ENCODE measurements around the gene ATXN7. TPM values are rescaled to one million over a fixed set of nuclear protein-coding genes. Genes with fewer than 3 reads are reported as not detected.

ATXN7 gene
- total RNA-seq, 1 experiment from 2014 or later: 11.3 TPM

DNA sequence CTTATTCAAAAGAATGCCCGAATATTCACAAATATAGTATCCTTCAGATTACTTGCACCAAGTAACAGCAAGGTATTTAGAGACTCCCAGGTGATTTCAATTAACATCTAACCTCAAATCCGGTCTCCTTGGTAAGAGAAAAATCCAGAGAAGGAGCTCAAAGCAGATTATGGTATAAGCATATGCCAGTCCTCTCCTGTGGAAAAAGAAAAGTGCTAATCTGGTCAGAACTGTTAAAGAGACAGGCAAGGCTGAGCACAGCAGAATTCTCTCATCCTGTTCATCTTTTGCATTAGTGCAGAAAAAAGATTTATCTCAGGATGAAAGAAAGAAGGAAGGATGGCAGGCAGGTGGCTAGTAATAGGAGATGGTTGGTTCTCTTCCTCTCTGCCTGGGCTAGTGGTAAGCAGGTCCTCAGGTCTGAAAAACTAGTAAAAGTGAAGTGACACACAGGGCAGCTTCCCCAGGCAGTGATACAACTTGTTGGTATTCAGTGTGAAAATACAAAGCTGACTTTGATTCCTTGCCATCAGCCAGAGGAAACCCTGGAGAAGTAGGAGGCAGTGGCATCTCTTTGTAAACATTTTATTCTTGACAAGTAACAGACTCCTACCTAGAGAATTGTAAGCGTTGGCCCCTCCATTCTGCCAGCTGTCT is 14.2 kb downstream of the ATXN7 start:
- no TSS peak for BruUV-seq (replicated peaks)
- Histone ChIP-seq H3K27ac (ENCODE audit: low read depth, low read length, poor library complexity, severe bottlenecking) (no peak overlapping the region), H3K36me3 (ENCODE audit: insufficient read depth, low read length, poor library complexity, severe bottlenecking) (no peaks in the 10 kb centered on the region), H3K4me3 (ENCODE audit: low read depth, low read length, poor library complexity, severe bottlenecking) (no peak overlapping the region), H3K4me1 (ENCODE audit: insufficient read depth, low read length, poor library complexity, severe bottlenecking) (peaks cover 4% of the 10 kb centered on the region), H3K27me3 (replicated peaks; ENCODE audit: insufficient read depth, low read depth, low read length, poor library complexity) (no peaks in the 10 kb centered on the region), H3K9me3 (ENCODE audit: low read depth, low read length, poor library complexity, severe bottlenecking) (no peaks in the 10 kb centered on the region)
- intact Hi-C loops (cut with micrococcal nuclease; ENCODE audit: unreplicated experiment): no loop called here
- no peak for DNase-seq (ENCODE audit: low spot score)
- TF ChIP-seq, protein P1, sequence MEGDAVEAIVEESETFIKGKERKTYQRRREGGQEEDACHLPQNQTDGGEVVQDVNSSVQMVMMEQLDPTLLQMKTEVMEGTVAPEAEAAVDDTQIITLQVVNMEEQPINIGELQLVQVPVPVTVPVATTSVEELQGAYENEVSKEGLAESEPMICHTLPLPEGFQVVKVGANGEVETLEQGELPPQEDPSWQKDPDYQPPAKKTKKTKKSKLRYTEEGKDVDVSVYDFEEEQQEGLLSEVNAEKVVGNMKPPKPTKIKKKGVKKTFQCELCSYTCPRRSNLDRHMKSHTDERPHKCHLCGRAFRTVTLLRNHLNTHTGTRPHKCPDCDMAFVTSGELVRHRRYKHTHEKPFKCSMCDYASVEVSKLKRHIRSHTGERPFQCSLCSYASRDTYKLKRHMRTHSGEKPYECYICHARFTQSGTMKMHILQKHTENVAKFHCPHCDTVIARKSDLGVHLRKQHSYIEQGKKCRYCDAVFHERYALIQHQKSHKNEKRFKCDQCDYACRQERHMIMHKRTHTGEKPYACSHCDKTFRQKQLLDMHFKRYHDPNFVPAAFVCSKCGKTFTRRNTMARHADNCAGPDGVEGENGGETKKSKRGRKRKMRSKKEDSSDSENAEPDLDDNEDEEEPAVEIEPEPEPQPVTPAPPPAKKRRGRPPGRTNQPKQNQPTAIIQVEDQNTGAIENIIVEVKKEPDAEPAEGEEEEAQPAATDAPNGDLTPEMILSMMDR (conservative IDR thresholded peaks at IDR 0.05; ENCODE audit: low read depth, low read length): no peak
- no peak for TF ChIP-seq EZH2 (IDR thresholded peaks at IDR 0.05; ENCODE audit: borderline replicate concordance, low read depth, low read length, poor library complexity, severe bottlenecking)
- ChIA-PET CTCF (no interaction called here), POLR2A (ENCODE audit: low non-redundant PET) (no interaction called here)

DNA sequence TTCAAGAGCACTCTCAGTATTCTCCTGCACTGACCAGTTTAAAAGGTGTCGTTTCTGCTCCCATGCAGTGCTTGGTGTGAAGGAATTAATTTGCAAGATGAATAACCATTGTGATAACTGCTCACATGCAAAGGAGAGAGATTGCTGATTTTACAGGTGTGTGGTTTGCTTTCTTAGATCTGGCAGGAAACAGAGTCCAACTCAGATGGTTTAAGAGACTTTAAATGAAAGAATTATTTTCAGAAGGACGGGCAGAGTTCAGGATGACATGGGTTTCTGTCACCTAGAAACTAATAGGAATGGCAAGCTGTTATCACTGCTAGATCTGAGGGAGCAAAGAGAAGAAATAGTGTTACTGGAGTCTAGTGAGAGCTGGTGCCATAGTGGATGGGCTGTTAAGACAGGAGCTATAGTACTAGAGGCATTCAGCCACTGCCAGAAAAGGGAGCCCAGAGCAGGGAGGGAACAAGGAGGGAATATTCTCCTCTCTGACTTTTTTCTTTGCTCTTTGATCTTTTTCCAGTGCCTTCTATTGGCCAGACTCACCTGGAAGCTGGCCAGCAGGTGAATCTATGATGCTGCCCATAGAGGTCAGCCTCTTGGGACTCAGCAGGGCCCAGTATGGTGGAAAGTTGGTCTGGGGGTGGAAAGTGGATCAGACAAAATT is 14.9 kb downstream of the ATXN7 start:
- Histone ChIP-seq H3K36me3 (ENCODE audit: insufficient read depth, low read length, poor library complexity, severe bottlenecking) (no peaks in the 10 kb centered on the region), H3K4me1 (ENCODE audit: insufficient read depth, low read length, poor library complexity, severe bottlenecking) (peaks cover 4% of the 10 kb centered on the region), H3K27me3 (replicated peaks; ENCODE audit: insufficient read depth, low read depth, low read length, poor library complexity) (no peaks in the 10 kb centered on the region), H3K27ac (ENCODE audit: low read depth, low read length, poor library complexity, severe bottlenecking) (no peak overlapping the region), H3K9me3 (ENCODE audit: low read depth, low read length, poor library complexity, severe bottlenecking) (no peaks in the 10 kb centered on the region), H3K4me3 (ENCODE audit: low read depth, low read length, poor library complexity, severe bottlenecking) (no peak overlapping the region)
- intact Hi-C loops (cut with micrococcal nuclease; ENCODE audit: unreplicated experiment): no loop called here
- TF ChIP-seq, protein P1 (conservative IDR thresholded peaks at IDR 0.05; ENCODE audit: low read depth, low read length): no peak
- TF ChIP-seq EZH2 (IDR thresholded peaks at IDR 0.05; ENCODE audit: borderline replicate concordance, low read depth, low read length, poor library complexity, severe bottlenecking): no peak
- ChIA-PET POLR2A (ENCODE audit: low non-redundant PET) (no interaction called here), CTCF (no interaction called here)
- BruUV-seq (replicated peaks): no TSS peak
- no peak for DNase-seq (ENCODE audit: low spot score)

DNA sequence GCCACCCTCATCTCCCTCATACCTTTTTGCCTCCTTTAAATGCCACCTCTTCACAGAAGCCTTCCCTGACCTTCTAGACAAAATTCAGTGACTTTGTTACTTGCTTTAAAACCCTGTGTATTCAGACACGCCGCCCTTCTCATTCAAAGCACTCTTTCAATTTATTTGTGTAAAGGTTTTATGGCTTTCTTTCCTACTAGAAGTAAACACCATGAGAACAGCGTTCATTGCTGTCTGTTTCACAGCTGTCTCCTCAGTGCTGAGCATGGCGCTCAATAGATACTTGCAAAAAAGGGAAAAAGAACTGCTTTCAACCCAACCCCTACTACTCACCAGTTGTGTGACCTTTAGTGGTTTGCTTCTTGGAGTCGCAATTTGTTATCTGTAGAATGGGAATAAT is 17.0 kb downstream of the ATXN7 start:
- Histone ChIP-seq H3K4me1 (ENCODE audit: insufficient read depth, low read length, poor library complexity, severe bottlenecking) (peaks cover 4% of the 10 kb centered on the region), H3K27me3 (replicated peaks; ENCODE audit: insufficient read depth, low read depth, low read length, poor library complexity) (no peaks in the 10 kb centered on the region), H3K27ac (ENCODE audit: low read depth, low read length, poor library complexity, severe bottlenecking) (no peak overlapping the region), H3K36me3 (ENCODE audit: insufficient read depth, low read length, poor library complexity, severe bottlenecking) (no peaks in the 10 kb centered on the region), H3K4me3 (ENCODE audit: low read depth, low read length, poor library complexity, severe bottlenecking) (no peak overlapping the region), H3K9me3 (ENCODE audit: low read depth, low read length, poor library complexity, severe bottlenecking) (no peaks in the 10 kb centered on the region)
- intact Hi-C loops (cut with micrococcal nuclease; ENCODE audit: unreplicated experiment): no loop called here
- DNase-seq (ENCODE audit: low spot score): no peak
- TF ChIP-seq EZH2 (IDR thresholded peaks at IDR 0.05; ENCODE audit: borderline replicate concordance, low read depth, low read length, poor library complexity, severe bottlenecking): no peak
- TF ChIP-seq, protein P1 (conservative IDR thresholded peaks at IDR 0.05; ENCODE audit: low read depth, low read length): no peak
- POLR2A ChIA-PET (ENCODE audit: low non-redundant PET): no interaction called here
- no TSS peak for BruUV-seq (replicated peaks)
- CTCF ChIA-PET: no interaction called here
